Measurements from ENCODE around the gene SLC25A31.

The SLC25A31 gene

DNA sequence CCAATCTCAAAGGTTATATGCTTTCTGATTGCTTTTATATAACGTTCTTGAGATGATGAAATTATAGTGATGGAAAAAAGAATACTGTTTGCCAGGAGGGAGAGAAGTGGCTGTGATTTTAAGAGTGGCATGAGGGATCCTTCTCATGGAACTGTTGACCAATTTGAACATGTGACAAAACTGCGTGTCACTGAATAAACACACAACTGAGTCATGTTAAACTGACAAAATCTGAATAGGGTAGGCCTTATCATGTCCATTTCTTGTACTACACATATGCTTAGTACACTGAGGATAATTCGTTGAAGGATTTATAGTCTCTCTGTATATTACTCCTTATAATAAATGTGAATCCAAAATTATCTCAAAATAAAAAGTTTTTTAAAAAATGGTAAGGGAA lies 29.7 kb downstream of the SLC25A31 start:
- WGBS, 2 donors (ENCODE audit: extremely low coverage in 2 of 2, insufficient read length in 2 of 2, insufficient replicate concordance in 1 of 2): no CpG with 5 or more reads among the region's 3 CpGs
- no peak overlapping the region for H3K4ac ChIP-seq (ENCODE audit: low read length)

DNA sequence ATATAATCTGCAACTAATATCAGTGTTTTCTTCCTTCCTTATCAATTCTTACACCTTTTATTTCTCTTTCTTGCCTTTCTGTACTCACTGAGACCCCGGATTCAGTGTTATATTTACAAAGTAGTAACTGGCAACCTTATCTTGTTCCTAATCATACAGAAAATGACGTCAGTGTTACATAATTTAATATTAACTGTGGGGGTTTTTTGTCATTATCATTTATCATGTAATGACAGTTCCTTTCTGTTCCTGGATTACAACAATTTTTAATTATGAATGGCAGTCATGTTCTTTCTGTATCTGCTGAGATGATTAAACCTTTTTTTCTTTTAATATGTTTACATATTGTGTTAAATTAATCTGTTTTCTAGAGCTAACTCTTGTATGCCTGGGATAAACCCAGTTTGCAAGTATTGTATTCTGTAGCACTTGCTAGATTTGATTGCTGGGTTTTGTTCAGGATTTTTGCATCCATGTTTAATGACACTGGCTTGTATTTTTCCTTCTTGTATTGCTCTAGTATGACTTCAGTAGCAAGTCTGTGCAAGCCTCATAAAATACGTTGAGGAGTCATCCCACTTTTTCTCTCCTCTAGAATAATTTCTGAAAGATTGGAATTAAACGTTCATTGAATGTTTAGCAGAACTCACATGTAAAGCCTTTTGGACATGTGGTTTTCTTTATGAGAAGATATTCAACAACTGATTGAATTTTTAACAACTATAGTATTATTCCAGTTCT lies 41.5 kb downstream of the SLC25A31 start:
- Histone ChIP-seq H3K27ac (replicated peaks; ENCODE audit: low read length) (no peak overlapping the region), H2BK5ac (ENCODE audit: low read length) (no peak overlapping the region), H2BK15ac (ENCODE audit: low read length) (no peak overlapping the region), H4K91ac (ENCODE audit: low read depth, low read length, poor library complexity) (no peak overlapping the region), H3K36me3 (replicated peaks in 1 of 2; ENCODE audit: control insufficient read depth in 2 of 2, insufficient read depth in 2 of 2, low read length in 2 of 2) (no peaks in the 10 kb centered on the region), H3K9me3 (replicated peaks in 1 of 2; ENCODE audit: control insufficient read depth in 2 of 2, insufficient read depth in 1 of 2, low read depth in 1 of 2, low read length in 2 of 2) (no peaks in the 10 kb centered on the region), H3K79me1 (ENCODE audit: low read depth, low read length) (no peaks in the 10 kb centered on the region), H3K18ac (ENCODE audit: low read length) (no peak overlapping the region), H2BK12ac (ENCODE audit: low read length) (no peak overlapping the region), H2BK120ac (ENCODE audit: low read depth, low read length) (no peak overlapping the region), H2AK5ac (ENCODE audit: low read depth, low read length) (no peak overlapping the region), H4K8ac (ENCODE audit: low read depth, low read length) (no peak overlapping the region), H3K14ac (ENCODE audit: low read length) (no peak overlapping the region), H3K4me3 (ENCODE audit: low read length in 2 of 2) (no peak overlapping the region), H2AFZ (ENCODE audit: low read length) (no peak overlapping the region), H3K4me2 (ENCODE audit: insufficient read depth, low read length, poor library complexity, severe bottlenecking) (no peak overlapping the region), H3K27me3 (ENCODE audit: control insufficient read depth in 3 of 3, insufficient read depth in 3 of 3, low read depth in 1 of 3, low read length in 3 of 3) (no peaks in the 10 kb centered on the region), H3K9ac (ENCODE audit: low read depth, low read length, poor library complexity) (no peak overlapping the region), H3K4ac (ENCODE audit: low read length) (no peak overlapping the region), H3K23ac (ENCODE audit: low read depth, low read length, poor library complexity) (no peak overlapping the region), H3K4me1 (ENCODE audit: control insufficient read depth in 2 of 2, insufficient read depth in 1 of 2, low read depth in 1 of 2, low read length in 2 of 2) (no peaks in the 10 kb centered on the region)
- DNase-seq (ENCODE audit: low spot score): no peak
- WGBS, 2 donors (ENCODE audit: extremely low coverage in 2 of 2, insufficient read length in 2 of 2, insufficient replicate concordance in 1 of 2): no CpG with 5 or more reads among the region's 4 CpGs

More for the DNA sequence above, 29.7 kb downstream of the SLC25A31 start:
- H3K9me3 ChIP-seq (replicated peaks in 1 of 2; ENCODE audit: control insufficient read depth in 2 of 2, insufficient read depth in 1 of 2, low read depth in 1 of 2, low read length in 2 of 2): peaks cover 0 to 6% of the 10 kb centered on the region in 2 donors
- no peak overlapping the region for H3K4me3 ChIP-seq (ENCODE audit: low read length in 2 of 2)
- H2AK5ac ChIP-seq (ENCODE audit: low read depth, low read length): no peak overlapping the region
- H2BK12ac ChIP-seq (ENCODE audit: low read length): no peak overlapping the region
- no peaks in the 10 kb centered on the region for H3K27me3 ChIP-seq (ENCODE audit: control insufficient read depth in 3 of 3, insufficient read depth in 3 of 3, low read depth in 1 of 3, low read length in 3 of 3)
- H2BK5ac ChIP-seq (ENCODE audit: low read length): no peak overlapping the region
- H4K91ac ChIP-seq (ENCODE audit: low read depth, low read length, poor library complexity): no peak overlapping the region
- H2BK120ac ChIP-seq (ENCODE audit: low read depth, low read length): no peak overlapping the region
- H3K36me3 ChIP-seq (replicated peaks in 1 of 2; ENCODE audit: control insufficient read depth in 2 of 2, insufficient read depth in 2 of 2, low read length in 2 of 2): no peaks in the 10 kb centered on the region
- no peak overlapping the region for H3K18ac ChIP-seq (ENCODE audit: low read length)
- H2AFZ ChIP-seq (ENCODE audit: low read length): no peak overlapping the region
- no peak overlapping the region for H3K23ac ChIP-seq (ENCODE audit: low read depth, low read length, poor library complexity)
- H3K9ac ChIP-seq (ENCODE audit: low read depth, low read length, poor library complexity): no peak overlapping the region
- H2BK15ac ChIP-seq (ENCODE audit: low read length): no peak overlapping the region
- no peak overlapping the region for H3K14ac ChIP-seq (ENCODE audit: low read length)
- H3K4me2 ChIP-seq (ENCODE audit: insufficient read depth, low read length, poor library complexity, severe bottlenecking): no peak overlapping the region
- no peaks in the 10 kb centered on the region for H3K4me1 ChIP-seq (ENCODE audit: control insufficient read depth in 2 of 2, insufficient read depth in 1 of 2, low read depth in 1 of 2, low read length in 2 of 2)
- DNase-seq (ENCODE audit: low spot score): no peak
- no peaks in the 10 kb centered on the region for H3K79me1 ChIP-seq (ENCODE audit: low read depth, low read length)
- H4K8ac ChIP-seq (ENCODE audit: low read depth, low read length): no peak overlapping the region
- no peak overlapping the region for H3K27ac ChIP-seq (replicated peaks; ENCODE audit: low read length)

DNA sequence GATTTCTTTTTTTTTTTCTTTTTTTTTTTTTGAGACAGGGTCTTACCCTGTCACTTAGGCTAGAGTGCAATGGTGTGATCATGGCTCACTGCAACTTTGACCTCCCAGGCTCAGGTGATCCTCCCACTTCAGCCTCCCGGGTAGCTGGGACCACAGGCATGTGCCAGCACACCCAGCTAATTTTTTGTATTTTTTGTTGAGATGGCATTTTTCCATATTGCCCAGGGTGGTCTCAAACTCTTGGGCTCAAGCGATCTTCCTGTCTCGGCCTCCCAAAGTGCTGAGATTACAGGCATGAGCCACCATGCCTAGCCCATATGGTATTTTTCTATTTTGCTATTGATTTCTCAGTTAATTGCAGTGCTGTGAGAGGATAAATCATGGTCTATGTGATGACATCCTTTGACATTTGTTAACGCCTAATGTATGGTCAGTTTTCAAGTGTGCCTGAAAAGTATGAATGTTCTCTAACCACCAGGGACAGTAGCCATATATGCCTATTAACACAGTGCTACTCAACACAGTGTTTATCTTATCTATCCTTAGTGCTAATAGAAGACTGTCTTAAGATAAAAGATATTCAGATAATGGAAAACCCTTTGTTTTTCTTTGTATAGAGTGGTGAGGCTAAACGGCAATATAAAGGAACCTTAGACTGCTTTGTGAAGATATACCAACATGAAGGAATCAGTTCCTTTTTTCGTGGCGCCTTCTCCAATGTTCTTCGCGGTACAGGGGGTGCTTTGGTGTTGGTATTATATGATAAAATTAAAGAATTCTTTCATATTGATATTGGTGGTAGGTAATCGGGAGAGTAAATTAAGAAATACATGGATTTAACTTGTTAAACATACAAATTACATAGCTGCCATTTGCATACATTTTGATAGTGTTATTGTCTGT lies 42.8 kb downstream of the SLC25A31 start:
- no peak overlapping the region for H3K4ac ChIP-seq (ENCODE audit: low read length)
- H3K27me3 ChIP-seq (ENCODE audit: control insufficient read depth in 3 of 3, insufficient read depth in 3 of 3, low read depth in 1 of 3, low read length in 3 of 3): no peaks in the 10 kb centered on the region
- H2BK12ac ChIP-seq (ENCODE audit: low read length): no peak overlapping the region
- H2AK5ac ChIP-seq (ENCODE audit: low read depth, low read length): no peak overlapping the region
- no peaks in the 10 kb centered on the region for H3K79me1 ChIP-seq (ENCODE audit: low read depth, low read length)
- no peak overlapping the region for H3K23ac ChIP-seq (ENCODE audit: low read depth, low read length, poor library complexity)
- H2AFZ ChIP-seq (ENCODE audit: low read length): no peak overlapping the region
- H3K4me2 ChIP-seq (ENCODE audit: insufficient read depth, low read length, poor library complexity, severe bottlenecking): no peak overlapping the region
- H3K18ac ChIP-seq (ENCODE audit: low read length): no peak overlapping the region
- no peak overlapping the region for H3K4me3 ChIP-seq (ENCODE audit: low read length in 2 of 2)
- no peak overlapping the region for H4K8ac ChIP-seq (ENCODE audit: low read depth, low read length)
- no peak overlapping the region for H3K9ac ChIP-seq (ENCODE audit: low read depth, low read length, poor library complexity)
- no CpG with 5 or more reads among the region's 10 CpGs for whole genome bisulfite sequencing, 2 donors (ENCODE audit: extremely low coverage in 2 of 2, insufficient read length in 2 of 2, insufficient replicate concordance in 1 of 2)
- no peak for DNase-seq (ENCODE audit: low spot score)
- H2BK15ac ChIP-seq (ENCODE audit: low read length): no peak overlapping the region
- no peak overlapping the region for H2BK5ac ChIP-seq (ENCODE audit: low read length)
- no peaks in the 10 kb centered on the region for H3K36me3 ChIP-seq (replicated peaks in 1 of 2; ENCODE audit: control insufficient read depth in 2 of 2, insufficient read depth in 2 of 2, low read length in 2 of 2)
- no peaks in the 10 kb centered on the region for H3K9me3 ChIP-seq (replicated peaks in 1 of 2; ENCODE audit: control insufficient read depth in 2 of 2, insufficient read depth in 1 of 2, low read depth in 1 of 2, low read length in 2 of 2)
- no peak overlapping the region for H3K14ac ChIP-seq (ENCODE audit: low read length)
- H4K91ac ChIP-seq (ENCODE audit: low read depth, low read length, poor library complexity): no peak overlapping the region
- no peak overlapping the region for H2BK120ac ChIP-seq (ENCODE audit: low read depth, low read length)
- peaks cover under 1 to 3% of the 10 kb centered on the region in 2 donors for H3K4me1 ChIP-seq (ENCODE audit: control insufficient read depth in 2 of 2, insufficient read depth in 1 of 2, low read depth in 1 of 2, low read length in 2 of 2)
- no peak overlapping the region for H3K27ac ChIP-seq (replicated peaks; ENCODE audit: low read length)

DNA sequence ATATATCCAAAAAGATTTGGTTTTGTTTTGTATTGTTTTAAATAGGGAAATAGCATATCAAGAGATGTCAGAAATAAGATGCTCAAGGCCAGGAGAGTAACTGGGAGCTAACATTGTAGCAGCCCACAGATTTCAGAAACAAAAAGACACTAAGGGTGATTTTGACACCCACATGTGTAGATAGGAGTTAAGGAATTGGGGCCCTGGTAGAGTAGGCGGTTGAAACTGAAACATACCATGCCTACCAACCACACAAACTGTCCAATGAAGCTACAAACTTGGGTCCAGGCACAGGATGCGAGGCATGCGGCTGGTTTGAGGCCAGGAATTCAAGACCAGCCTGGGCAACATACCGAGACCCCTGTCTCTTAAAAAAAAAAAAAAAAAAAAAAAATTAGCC lies 45.6 kb downstream of the SLC25A31 start:
- Histone ChIP-seq H4K8ac (ENCODE audit: low read depth, low read length) (no peak overlapping the region), H4K91ac (ENCODE audit: low read depth, low read length, poor library complexity) (no peak overlapping the region), H3K14ac (ENCODE audit: low read length) (no peak overlapping the region), H3K79me1 (ENCODE audit: low read depth, low read length) (no peaks in the 10 kb centered on the region), H3K36me3 (replicated peaks in 1 of 2; ENCODE audit: control insufficient read depth in 2 of 2, insufficient read depth in 2 of 2, low read length in 2 of 2) (no peaks in the 10 kb centered on the region), H3K4me2 (ENCODE audit: insufficient read depth, low read length, poor library complexity, severe bottlenecking) (no peak overlapping the region), H3K9me3 (replicated peaks in 1 of 2; ENCODE audit: control insufficient read depth in 2 of 2, insufficient read depth in 1 of 2, low read depth in 1 of 2, low read length in 2 of 2) (no peaks in the 10 kb centered on the region), H2BK5ac (ENCODE audit: low read length) (no peak overlapping the region), H3K4me3 (ENCODE audit: low read length in 2 of 2) (no peak overlapping the region), H3K9ac (ENCODE audit: low read depth, low read length, poor library complexity) (no peak overlapping the region), H2AFZ (ENCODE audit: low read length) (no peak overlapping the region), H3K18ac (ENCODE audit: low read length) (no peak overlapping the region), H3K27me3 (ENCODE audit: control insufficient read depth in 3 of 3, insufficient read depth in 3 of 3, low read depth in 1 of 3, low read length in 3 of 3) (no peaks in the 10 kb centered on the region), H2AK5ac (ENCODE audit: low read depth, low read length) (no peak overlapping the region), H2BK120ac (ENCODE audit: low read depth, low read length) (no peak overlapping the region), H3K4me1 (ENCODE audit: control insufficient read depth in 2 of 2, insufficient read depth in 1 of 2, low read depth in 1 of 2, low read length in 2 of 2) (peaks cover 3% of the 10 kb centered on the region in 2 donors), H2BK12ac (ENCODE audit: low read length) (no peak overlapping the region), H3K27ac (replicated peaks; ENCODE audit: low read length) (no peak overlapping the region), H2BK15ac (ENCODE audit: low read length) (no peak overlapping the region), H3K23ac (ENCODE audit: low read depth, low read length, poor library complexity) (no peak overlapping the region), H3K4ac (ENCODE audit: low read length) (no peak overlapping the region)
- WGBS, 2 donors (ENCODE audit: extremely low coverage in 2 of 2, insufficient read length in 2 of 2, insufficient replicate concordance in 1 of 2): no CpG with 5 or more reads among the region's 4 CpGs
- no peak for DNase-seq (ENCODE audit: low spot score)
